Kidney epithelial cell (primary cell): ENCODE results near the gene AMZ1. TPM values are rescaled to one million over a fixed set of nuclear protein-coding genes. Genes with fewer than 3 reads are reported as not detected.

Experiments used
- DNase-seq: peaks from one replicate; pipeline ENCODE4 v3.0.0-alpha.2; 2010; ENCODE audit warnings: low read depth
- H3K27me3 ChIP-seq: 2 replicates; pipeline ENCODE4 v1.6.0; 2011; ENCODE audit warnings: low read length; ENCODE audit not compliant: control insufficient read depth, insufficient read depth
- H3K36me3 ChIP-seq: 2 replicates; pipeline ENCODE4 v1.5.1; 2011; ENCODE audit warnings: low read length; ENCODE audit not compliant: control insufficient read depth, insufficient read depth
- H3K4me3 ChIP-seq: 2 replicates; pipeline ENCODE4 v1.5.1; 2011; ENCODE audit warnings: low read depth, mild to moderate bottlenecking, control low read depth, low read length
- CTCF ChIP-seq: IDR thresholded peaks from 2 replicates; pipeline ENCODE4 v1.5.1; 2011; ENCODE audit warnings: mild to moderate bottlenecking, moderate library complexity, low read length, control low read depth, inconsistent platforms; ENCODE audit not compliant: insufficient read depth, poor library complexity, severe bottlenecking
- total RNA-seq: library from RNA; depleted of rRNA; stranded (reverse); fragments of >200 nt; gene quantifications from 2 replicates; pipeline ENCODE4 v1.2.3, GENCODE V29; 2015

Gene AMZ1
- total RNA-seq, 1 donor from 2014 or later, result 2.8 TPM

DNA sequence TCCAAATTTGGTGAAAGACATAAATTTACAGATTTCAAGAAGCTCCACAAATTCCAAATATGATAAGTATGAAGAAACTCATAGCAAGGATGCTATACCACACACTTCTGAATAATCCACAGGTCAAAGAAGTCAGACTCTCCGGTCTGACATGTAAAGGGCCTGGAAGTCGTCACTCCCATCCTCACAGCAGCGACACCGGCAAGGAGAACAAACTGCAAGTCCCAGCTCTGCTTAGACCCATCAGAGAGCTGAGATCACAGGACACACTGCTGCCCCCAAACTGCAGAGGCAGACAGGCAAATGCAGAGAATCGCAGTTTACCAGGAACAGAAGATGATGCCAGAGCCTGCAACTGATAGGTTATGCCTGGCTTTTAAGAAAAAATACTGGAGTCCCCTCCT lies 62.0 kb downstream of the AMZ1 start:
- Histone ChIP-seq H3K27me3 (no peaks in the 10 kb centered on the region), H3K36me3 (no peaks in the 10 kb centered on the region), H3K4me3 (no peak overlapping the region)
- TF ChIP-seq CTCF, result no peak
- DNase-seq, result no peak

DNA sequence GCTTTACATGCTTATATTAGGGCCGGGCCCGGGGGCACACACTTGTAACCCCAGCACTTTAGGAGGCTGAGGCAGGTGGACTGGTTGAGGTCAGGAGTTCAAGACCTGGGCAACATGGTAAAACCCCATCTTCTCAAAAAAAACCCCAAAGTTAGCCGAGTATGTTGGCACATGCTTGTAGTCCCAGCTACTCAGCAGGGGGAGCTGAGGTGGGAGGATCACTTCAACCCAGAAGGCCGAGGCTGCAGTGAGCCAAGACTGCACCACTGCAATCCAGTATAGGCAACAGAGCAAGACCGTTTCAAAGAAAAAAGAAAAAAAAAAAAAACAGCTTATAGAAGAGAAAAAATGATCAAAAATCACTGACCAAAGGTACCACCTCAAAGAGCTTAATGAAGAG lies 63.1 kb downstream of the AMZ1 start:
- H3K27me3 ChIP-seq, result no peaks in the 10 kb centered on the region
- H3K36me3 ChIP-seq, result no peaks in the 10 kb centered on the region
- no peak overlapping the region for H3K4me3 ChIP-seq
- TF ChIP-seq CTCF, result no peak
- no peak for DNase-seq

DNA sequence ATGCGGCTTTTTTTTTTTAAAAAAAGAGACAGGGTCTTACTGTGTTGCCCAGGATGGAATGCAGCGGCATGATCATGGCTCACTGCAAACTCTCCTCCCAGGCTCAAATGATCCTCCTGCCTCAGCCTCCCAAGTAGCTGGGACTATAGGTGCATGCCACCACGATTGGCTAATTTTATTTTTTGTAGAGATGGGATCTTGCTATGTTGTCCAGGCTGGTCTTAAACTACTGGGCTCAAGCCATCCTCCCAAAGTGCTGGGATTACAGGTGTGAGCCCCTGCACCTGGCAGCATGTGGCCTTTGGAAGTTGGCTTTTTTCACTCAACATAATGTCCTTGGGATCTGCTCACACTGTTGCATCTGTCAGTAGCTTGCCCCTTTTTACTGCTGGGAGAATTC lies 65.1 kb downstream of the AMZ1 start:
- Histone ChIP-seq H3K36me3 (no peaks in the 10 kb centered on the region), H3K27me3 (no peaks in the 10 kb centered on the region), H3K4me3 (no peak overlapping the region)
- no peak for TF ChIP-seq CTCF
- no peak for DNase-seq

DNA sequence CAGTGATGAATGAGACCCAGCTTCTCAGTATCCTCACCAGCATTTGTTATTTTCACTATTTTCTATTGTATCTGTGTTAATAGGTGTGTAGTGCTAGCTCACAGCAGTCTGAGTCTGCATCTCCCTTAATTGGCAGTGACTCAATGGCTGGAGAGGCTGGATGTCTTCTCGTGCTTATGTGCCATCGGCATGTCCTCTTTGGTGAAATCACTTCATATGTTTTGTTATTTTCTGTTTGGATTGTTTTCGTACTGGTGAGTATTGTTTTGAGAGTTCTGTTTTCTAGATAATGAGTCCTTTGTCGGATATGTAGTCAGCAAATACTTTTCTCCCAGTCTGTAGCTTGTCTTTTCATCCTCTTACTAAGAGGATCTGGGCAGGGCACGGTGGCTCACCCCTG lies 66.1 kb downstream of the AMZ1 start:
- H3K4me3 ChIP-seq, result no peak overlapping the region
- H3K36me3 ChIP-seq, result no peaks in the 10 kb centered on the region
- no peak for DNase-seq
- no peaks in the 10 kb centered on the region for H3K27me3 ChIP-seq
- TF ChIP-seq CTCF, result no peak

DNA sequence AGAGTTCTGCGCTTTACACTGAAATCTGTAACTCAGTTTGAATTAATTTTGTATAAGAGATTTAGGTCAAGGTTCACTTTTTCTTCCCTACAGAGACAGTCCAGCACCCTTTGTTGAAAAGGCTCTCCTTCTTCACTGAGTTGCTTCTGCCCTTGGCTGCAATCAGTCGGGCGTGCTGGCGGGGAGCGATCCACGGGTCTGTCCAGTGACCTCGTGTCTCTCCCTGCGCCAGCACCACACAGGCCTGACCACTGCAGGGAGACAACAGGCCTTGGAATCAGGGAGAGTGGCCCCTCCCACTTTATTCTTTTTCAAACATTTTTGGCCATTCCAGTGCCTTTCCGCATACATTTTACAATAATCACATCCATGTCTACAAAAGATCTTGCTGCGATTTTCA lies 66.9 kb downstream of the AMZ1 start:
- Histone ChIP-seq H3K36me3 (no peaks in the 10 kb centered on the region), H3K4me3 (no peak overlapping the region), H3K27me3 (no peaks in the 10 kb centered on the region)
- DNase-seq, result no peak
- no peak for TF ChIP-seq CTCF

GRCh38 chr7:2755531-2755930 lies 67.5 kb downstream of the AMZ1 start:
- H3K4me3 ChIP-seq, result no peak overlapping the region
- H3K27me3 ChIP-seq, result no peaks in the 10 kb centered on the region
- TF ChIP-seq CTCF, result no peak
- DNase-seq, result no peak
- no peaks in the 10 kb centered on the region for H3K36me3 ChIP-seq
